ENCODE data around the gene KRT27. TPM values are rescaled to one million over a fixed set of nuclear protein-coding genes. Genes with fewer than 3 reads are reported as not detected.
A peak's percentile ranks its signal among the peaks of the same experiment; 100 is the strongest.

The KRT27 gene
- total RNA-seq, result not detected

- Mint-ChIP-seq H3K27me3 (ENCODE audit: low read depth) (peaks cover 23% of the 10 kb centered on the region), H3K9me3 (no peaks in the 10 kb centered on the region)
- intact Hi-C loops (cut with micrococcal nuclease), result no loop called here
Measured at GRCh38 chr17:40782450-40782849, at the start of gene KRT27. Gene KRT27, minus strand, starts transcription at chr17:40782550. Its CDS starts 57 bp downstream, at chr17:40782493.

GRCh38 chr17:40830085-40830776, 47.9 kb upstream of the KRT27 start:
- Mint-ChIP-seq H3K27me3 (ENCODE audit: low read depth) (peaks cover 5% of the 10 kb centered on the region), H3K9me3 (no peaks in the 10 kb centered on the region), H3K36me3 (ENCODE audit: low read depth) (peaks cover 6% of the 10 kb centered on the region), H3K4me3 (no peak overlapping the region), H3K4me1 (ENCODE audit: low read depth) (peaks cover 9% of the 10 kb centered on the region), H3K27ac (no peak overlapping the region)
- CTCF ChIA-PET, result no interaction called here
- intact Hi-C loops (cut with micrococcal nuclease), result no loop called here
- DNase-seq, result no peak

More at GRCh38 chr17:40782450-40782849, at the start of gene KRT27:
- no peak for DNase-seq
- no peak within 1 kb of the TSS for H3K27ac Mint-ChIP-seq
- H3K36me3 Mint-ChIP-seq (ENCODE audit: low read depth), result no peaks in the 10 kb centered on the region
- H3K4me1 Mint-ChIP-seq (ENCODE audit: low read depth), result peaks cover 3% of the 10 kb centered on the region
- H3K4me3 Mint-ChIP-seq, result no peak within 1 kb of the TSS
- CTCF ChIA-PET, result interaction anchor here (0.6 kb wide), 1 partner anchor 426 kb away, joined by 3 read pairs; no protein-coding TSS in a partner anchor

GRCh38 chr17:40828454-40829044, 46.2 kb upstream of the KRT27 start:
- no peak overlapping the region for H3K27ac Mint-ChIP-seq
- H3K36me3 Mint-ChIP-seq (ENCODE audit: low read depth), result peaks cover 4% of the 10 kb centered on the region
- intact Hi-C loops (cut with micrococcal nuclease), result no loop called here
- no peak overlapping the region for H3K4me3 Mint-ChIP-seq
- CTCF ChIA-PET, result no interaction called here
- H3K9me3 Mint-ChIP-seq, result no peaks in the 10 kb centered on the region
- peaks cover 9% of the 10 kb centered on the region for H3K4me1 Mint-ChIP-seq (ENCODE audit: low read depth)
- no peak for DNase-seq
- H3K27me3 Mint-ChIP-seq (ENCODE audit: low read depth), result peaks cover 5% of the 10 kb centered on the region

- no peak overlapping the region for H3K4me3 Mint-ChIP-seq
Measured at GRCh38 chr17:40827746-40828453, 45.5 kb upstream of the KRT27 start.

GRCh38 chr17:40825599-40825998, 43.2 kb upstream of the KRT27 start:
- H3K27ac Mint-ChIP-seq, result no peak overlapping the region

More at GRCh38 chr17:40827746-40828453, 45.5 kb upstream of the KRT27 start:
- peaks cover 4% of the 10 kb centered on the region for H3K36me3 Mint-ChIP-seq (ENCODE audit: low read depth)
- intact Hi-C loops (cut with micrococcal nuclease), result no loop called here
- DNase-seq, result no peak
- H3K9me3 Mint-ChIP-seq, result no peaks in the 10 kb centered on the region
- peaks cover 9% of the 10 kb centered on the region for H3K4me1 Mint-ChIP-seq (ENCODE audit: low read depth)
- H3K27me3 Mint-ChIP-seq (ENCODE audit: low read depth), result peaks cover 5% of the 10 kb centered on the region
- H3K27ac Mint-ChIP-seq, result peak overlapping the region; percentile 77
- CTCF ChIA-PET, result no interaction called here

GRCh38 chr17:40824015-40824832, 41.9 kb upstream of the KRT27 start:
- Mint-ChIP-seq H3K36me3 (ENCODE audit: low read depth) (peaks cover 10% of the 10 kb centered on the region), H3K27me3 (ENCODE audit: low read depth) (peaks cover 5% of the 10 kb centered on the region), H3K9me3 (no peaks in the 10 kb centered on the region), H3K27ac (no peak overlapping the region), H3K4me3 (no peak overlapping the region), H3K4me1 (ENCODE audit: low read depth) (peaks cover 19% of the 10 kb centered on the region)
- CTCF ChIA-PET, result no interaction called here
- DNase-seq, result no peak
- intact Hi-C loops (cut with micrococcal nuclease), result no loop called here

More at GRCh38 chr17:40825599-40825998, 43.2 kb upstream of the KRT27 start:
- no peaks in the 10 kb centered on the region for H3K9me3 Mint-ChIP-seq
- CTCF ChIA-PET, result interaction anchor here (1.5 kb wide), 1 partner anchor 837 kb away, joined by 3 read pairs; no protein-coding TSS in a partner anchor
- DNase-seq, result no peak
- H3K36me3 Mint-ChIP-seq (ENCODE audit: low read depth), result peaks cover 11% of the 10 kb centered on the region
- H3K27me3 Mint-ChIP-seq (ENCODE audit: low read depth), result peaks cover 5% of the 10 kb centered on the region
- no peak overlapping the region for H3K4me3 Mint-ChIP-seq
- peaks cover 9% of the 10 kb centered on the region for H3K4me1 Mint-ChIP-seq (ENCODE audit: low read depth)
- intact Hi-C loops (cut with micrococcal nuclease), result no loop called here

- Mint-ChIP-seq H3K27ac (no peak within 1 kb of the TSS), H3K36me3 (ENCODE audit: low read depth) (peaks cover 16% of the 10 kb centered on the region), H3K4me1 (ENCODE audit: low read depth) (peaks cover 15% of the 10 kb centered on the region), H3K27me3 (ENCODE audit: low read depth) (peaks cover 5% of the 10 kb centered on the region), H3K4me3 (no peak within 1 kb of the TSS), H3K9me3 (no peaks in the 10 kb centered on the region)
- DNase-seq, result no peak
- intact Hi-C loops (cut with micrococcal nuclease), result no loop called here
- CTCF ChIA-PET, result no interaction called here
Measured at GRCh38 chr17:40822132-40822812, 39.9 kb upstream of the KRT27 start, which contains the start of gene KRT10. Gene KRT10, minus strand, starts transcription at chr17:40822614. Its CDS starts 29 bp downstream, at chr17:40822585.

- intact Hi-C loops (cut with micrococcal nuclease), result no loop called here
- CTCF ChIA-PET, result no interaction called here
- no peaks in the 10 kb centered on the region for H3K9me3 Mint-ChIP-seq
- peaks cover 5% of the 10 kb centered on the region for H3K27me3 Mint-ChIP-seq (ENCODE audit: low read depth)
- H3K4me3 Mint-ChIP-seq, result no peak overlapping the region
- no peak overlapping the region for H3K27ac Mint-ChIP-seq
- H3K36me3 Mint-ChIP-seq (ENCODE audit: low read depth), result peaks cover 20% of the 10 kb centered on the region
- H3K4me1 Mint-ChIP-seq (ENCODE audit: low read depth), result peaks cover 14% of the 10 kb centered on the region
- no peak for DNase-seq
Measured at GRCh38 chr17:40821536-40821935, 39.2 kb upstream of the KRT27 start.

GRCh38 chr17:40820228-40820838, 38.0 kb upstream of the KRT27 start:
- Mint-ChIP-seq H3K4me3 (peak overlapping the region; percentile 77), H3K9me3 (no peaks in the 10 kb centered on the region), H3K4me1 (ENCODE audit: low read depth) (peaks cover 14% of the 10 kb centered on the region), H3K27ac (no peak overlapping the region), H3K27me3 (ENCODE audit: low read depth) (no peaks in the 10 kb centered on the region), H3K36me3 (ENCODE audit: low read depth) (peaks cover 20% of the 10 kb centered on the region)
- CTCF ChIA-PET, result interaction anchor here (1.4 kb wide), 1 partner anchor 91 kb away, joined by 4 read pairs; no protein-coding TSS in a partner anchor
- intact Hi-C loops (cut with micrococcal nuclease), result no loop called here
- no peak for DNase-seq

GRCh38 chr17:40819528-40820125, 37.3 kb upstream of the KRT27 start:
- Mint-ChIP-seq H3K9me3 (no peaks in the 10 kb centered on the region), H3K27ac (peak overlapping the region; percentile 66), H3K36me3 (ENCODE audit: low read depth) (peaks cover 19% of the 10 kb centered on the region), H3K4me3 (peak overlapping the region; percentile 77), H3K4me1 (ENCODE audit: low read depth) (peaks cover 14% of the 10 kb centered on the region), H3K27me3 (ENCODE audit: low read depth) (no peaks in the 10 kb centered on the region)
- CTCF ChIA-PET, result interaction anchor here (0.6 to 1.6 kb wide), 3 partner anchors 91 to 730 kb away, joined by 3 to 7 read pairs (median 4); no protein-coding TSS in a partner anchor
- intact Hi-C loops (cut with micrococcal nuclease), result loop anchor here (2.0 kb wide), 1 partner anchor 199 kb away; no protein-coding TSS in a partner anchor
- DNase-seq, result no peak

Measured in activated naive CD4-positive, alpha-beta T cell treated with anti-CD3 and anti-CD28 coated beads for 36 hours (primary cell).